NCI-H82 treated with DMSO at 0.1 percent for 48 hours (cell line): ENCODE measurements around the gene CDC42BPA.

Source experiments
- DNase-seq: peaks from one replicate; lab custom pipeline; 2025; ENCODE audit not compliant: unreplicated experiment; lab: John Stamatoyannopoulos, UW

CDC42BPA gene

GRCh38 chr1:226981838-226982237 lies 336.5 kb downstream of the CDC42BPA start:
- DNase-seq: no peak

GRCh38 chr1:226981386-226981817 lies 336.9 kb downstream of the CDC42BPA start:
- DNase-seq: no peak

- no peak for DNase-seq
Observed at GRCh38 chr1:226980565-226981385, 337.5 kb downstream of the CDC42BPA start.

GRCh38 chr1:226980122-226980560 lies 338.2 kb downstream of the CDC42BPA start:
- DNase-seq: no peak

GRCh38 chr1:226979517-226980121 lies 338.7 kb downstream of the CDC42BPA start:
- no peak for DNase-seq

DNA sequence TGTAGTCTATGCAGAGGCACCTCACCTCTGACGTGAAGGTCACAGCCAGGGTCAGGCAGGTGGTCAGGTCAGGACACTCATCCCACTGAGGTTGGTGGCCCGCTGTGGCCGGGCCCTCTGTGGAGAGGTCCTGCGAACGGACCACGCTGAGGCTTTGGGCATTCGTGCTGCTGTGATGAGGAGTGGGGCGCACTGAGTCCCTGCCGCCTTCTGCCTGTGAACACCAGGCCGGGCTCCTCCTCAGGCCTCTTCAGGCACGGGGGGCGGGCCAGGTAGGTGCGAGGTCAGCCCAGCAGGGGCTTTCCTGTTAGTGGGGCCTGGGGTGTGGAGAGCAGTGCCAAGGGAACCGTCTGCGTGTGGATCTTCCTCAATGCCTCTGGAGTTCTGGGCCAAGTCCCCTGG lies 339.2 kb downstream of the CDC42BPA start:
- no peak for DNase-seq

DNA sequence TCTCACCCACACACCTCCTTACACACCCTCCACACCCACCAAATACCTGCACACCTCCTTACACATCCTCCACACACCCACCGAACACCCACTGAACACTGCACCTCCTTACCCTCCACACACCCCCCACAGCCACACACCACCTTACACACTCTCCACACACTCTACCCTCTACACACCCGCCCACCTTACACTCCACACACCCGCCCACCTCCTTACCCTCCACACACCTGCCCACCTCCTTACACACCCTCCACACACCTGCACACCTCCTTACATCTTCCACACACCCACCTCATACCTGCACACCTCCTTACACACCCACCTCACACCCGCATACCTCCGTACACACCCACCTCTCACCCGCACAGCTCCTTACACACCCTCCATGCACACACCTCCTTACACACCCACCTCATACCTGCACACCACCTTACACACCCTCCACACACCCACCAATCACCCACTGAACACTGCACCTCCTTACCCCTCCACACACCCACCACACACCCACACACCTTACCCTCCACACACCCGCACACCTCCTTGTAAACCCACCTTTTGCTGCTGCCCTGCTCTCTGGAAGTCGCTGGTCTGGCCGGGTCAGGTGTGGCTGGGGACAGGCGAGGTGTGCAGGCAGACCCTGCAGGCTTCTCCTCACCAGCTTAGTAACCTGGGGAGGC lies 339.7 kb downstream of the CDC42BPA start:
- no peak for DNase-seq

GRCh38 chr1:226977643-226978431 lies 340.5 kb downstream of the CDC42BPA start:
- no peak for DNase-seq

DNA sequence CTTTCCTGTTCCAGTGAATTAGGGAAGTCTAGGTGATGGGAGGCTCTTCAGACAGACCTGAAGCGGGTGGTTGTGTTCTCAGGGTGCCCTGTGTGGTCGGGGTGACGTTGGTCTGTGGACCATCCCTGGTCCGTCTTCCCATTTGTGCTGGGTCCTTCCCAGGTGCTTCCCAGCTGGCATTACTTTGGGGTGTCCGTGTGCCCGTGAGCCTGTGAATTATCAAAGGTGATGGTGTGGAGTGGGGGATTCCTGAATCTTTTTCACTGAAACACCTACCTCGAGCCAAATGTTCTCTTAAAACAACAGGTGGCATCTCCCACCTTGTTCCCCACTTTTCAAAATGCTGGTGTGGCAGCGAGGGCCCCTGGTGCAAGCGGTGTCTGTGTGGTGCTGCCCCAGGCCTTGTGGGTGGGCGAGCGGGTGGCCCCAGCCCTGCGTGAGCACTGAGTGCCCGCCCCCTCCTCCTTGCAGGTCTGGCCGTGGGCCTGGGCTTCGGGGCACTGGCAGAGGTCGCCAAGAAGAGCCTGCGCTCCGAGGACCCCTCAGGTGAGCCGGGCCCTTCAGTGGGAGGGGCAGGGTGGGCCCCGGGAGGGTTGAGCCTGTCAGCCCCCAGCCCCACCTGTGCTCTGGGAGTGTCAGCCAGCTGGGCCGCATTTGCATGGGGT lies 341.2 kb downstream of the CDC42BPA start:
- no peak for DNase-seq

GRCh38 chr1:226976276-226976977 lies 341.9 kb downstream of the CDC42BPA start:
- DNase-seq: no peak

- no peak for DNase-seq
Observed at GRCh38 chr1:226975259-226976250, 342.7 kb downstream of the CDC42BPA start.

- no peak for DNase-seq
Observed at GRCh38 chr1:226974544-226975258, 343.6 kb downstream of the CDC42BPA start.

GRCh38 chr1:226973898-226974543 lies 344.3 kb downstream of the CDC42BPA start:
- DNase-seq: no peak

DNA sequence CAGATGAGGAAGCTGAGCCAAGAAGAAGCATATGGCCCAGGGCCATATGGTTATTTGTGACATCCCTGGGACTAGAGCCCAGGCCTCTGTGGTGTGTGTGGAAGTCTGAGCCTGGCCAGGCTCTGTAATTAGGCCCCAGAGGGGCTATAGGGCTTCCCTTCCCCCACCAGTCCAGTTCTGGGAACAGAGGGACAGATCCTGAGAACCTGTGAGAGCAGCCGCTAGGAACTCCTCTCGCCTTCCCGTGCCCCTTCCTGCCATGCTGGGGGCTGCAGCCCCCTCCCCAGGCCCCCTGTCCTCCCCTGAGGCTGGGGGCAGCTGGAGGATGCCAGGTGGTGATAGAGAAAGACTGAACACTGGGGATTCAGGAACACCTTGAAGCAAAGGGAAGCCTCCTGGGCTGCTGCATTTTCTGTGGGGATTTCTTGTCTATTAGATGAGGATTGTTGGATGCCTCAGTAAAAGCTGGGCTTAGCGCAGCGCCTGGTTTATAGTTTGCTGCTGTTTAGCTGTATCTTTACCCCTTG lies 344.9 kb downstream of the CDC42BPA start:
- peak; percentile 36 for DNase-seq

DNA sequence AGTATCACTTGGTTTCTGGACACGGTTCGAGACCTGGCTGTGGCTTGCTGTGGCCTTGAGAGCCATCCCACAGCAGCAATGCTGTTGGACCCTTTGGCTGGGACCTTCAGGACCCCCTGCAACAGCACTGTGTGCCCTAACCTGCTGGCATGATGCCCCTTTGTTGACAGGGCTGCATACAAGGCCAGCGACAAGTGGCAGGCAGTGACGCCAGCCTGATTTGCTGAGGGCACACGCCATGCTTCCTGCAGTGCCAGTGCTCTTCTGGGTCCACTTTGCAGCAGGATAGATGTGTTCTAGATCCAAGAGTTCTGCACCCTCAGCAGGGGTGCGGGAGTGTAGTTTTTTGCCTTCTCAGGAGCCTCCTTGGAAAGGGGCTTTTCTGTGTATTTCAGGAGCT lies 345.4 kb downstream of the CDC42BPA start:
- no peak for DNase-seq

- DNase-seq: no peak
Observed at GRCh38 chr1:226971765-226972164, 346.5 kb downstream of the CDC42BPA start.

DNA sequence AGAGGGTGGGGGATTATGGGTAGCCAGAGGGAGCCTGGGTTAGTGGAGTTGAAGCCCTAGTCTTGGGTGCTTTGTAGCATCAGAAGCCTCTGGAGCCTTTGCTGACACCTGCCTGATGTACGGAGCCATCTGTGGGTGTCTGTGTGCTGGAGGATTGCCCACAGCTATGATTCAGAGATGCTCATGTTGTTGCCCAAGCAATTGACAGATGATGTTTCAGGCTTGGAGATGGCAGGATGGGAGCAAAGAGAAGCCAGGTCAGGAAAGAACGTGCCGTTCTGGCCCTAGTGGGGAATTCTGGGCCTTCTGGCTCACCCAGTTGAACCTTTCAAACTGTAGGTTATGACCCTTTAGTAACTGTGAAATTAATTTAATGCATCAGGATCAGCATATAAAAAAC lies 350.6 kb downstream of the CDC42BPA start:
- DNase-seq: no peak
